ENCODE results near the gene OR4S2. TPM values are rescaled to one million over a fixed set of nuclear protein-coding genes. Genes with fewer than 3 reads are reported as not detected.

The OR4S2 gene
- total RNA-seq, 1 donor from 2014 or later = not detected

DNA sequence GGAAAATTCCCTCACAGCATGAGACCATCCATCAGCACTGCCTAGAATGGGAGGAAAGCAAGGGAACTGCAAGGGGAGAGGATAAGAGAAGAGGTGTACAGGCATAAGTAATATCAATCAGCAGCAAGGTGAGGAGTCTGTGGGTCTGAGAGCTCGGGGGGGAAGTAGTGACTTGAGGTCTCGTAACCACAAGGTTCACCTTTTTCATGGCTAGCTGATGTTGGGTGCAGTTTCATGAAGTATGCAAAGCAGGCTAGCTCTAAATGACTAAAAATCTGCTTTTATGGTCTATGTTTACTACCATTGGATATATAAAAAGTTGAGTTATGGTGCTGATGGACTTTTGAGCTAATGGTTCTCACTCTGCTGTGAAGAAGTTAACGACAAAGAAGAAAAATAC, 49.7 kb downstream of the OR4S2 start:
- no peaks in the 10 kb centered on the region for H3K36me3 ChIP-seq
- intact Hi-C loops (cut with DNase I) = no loop called here
- H3K4me1 ChIP-seq = no peaks in the 10 kb centered on the region
- no peak for DNase-seq
- no peak overlapping the region for H3K4me3 ChIP-seq
- no peaks in the 10 kb centered on the region for H3K27me3 ChIP-seq
- ATAC-seq = no peak
- H3K9me3 ChIP-seq = no peaks in the 10 kb centered on the region
- H3K27ac ChIP-seq = no peak overlapping the region
- TF ChIP-seq, protein P1, sequence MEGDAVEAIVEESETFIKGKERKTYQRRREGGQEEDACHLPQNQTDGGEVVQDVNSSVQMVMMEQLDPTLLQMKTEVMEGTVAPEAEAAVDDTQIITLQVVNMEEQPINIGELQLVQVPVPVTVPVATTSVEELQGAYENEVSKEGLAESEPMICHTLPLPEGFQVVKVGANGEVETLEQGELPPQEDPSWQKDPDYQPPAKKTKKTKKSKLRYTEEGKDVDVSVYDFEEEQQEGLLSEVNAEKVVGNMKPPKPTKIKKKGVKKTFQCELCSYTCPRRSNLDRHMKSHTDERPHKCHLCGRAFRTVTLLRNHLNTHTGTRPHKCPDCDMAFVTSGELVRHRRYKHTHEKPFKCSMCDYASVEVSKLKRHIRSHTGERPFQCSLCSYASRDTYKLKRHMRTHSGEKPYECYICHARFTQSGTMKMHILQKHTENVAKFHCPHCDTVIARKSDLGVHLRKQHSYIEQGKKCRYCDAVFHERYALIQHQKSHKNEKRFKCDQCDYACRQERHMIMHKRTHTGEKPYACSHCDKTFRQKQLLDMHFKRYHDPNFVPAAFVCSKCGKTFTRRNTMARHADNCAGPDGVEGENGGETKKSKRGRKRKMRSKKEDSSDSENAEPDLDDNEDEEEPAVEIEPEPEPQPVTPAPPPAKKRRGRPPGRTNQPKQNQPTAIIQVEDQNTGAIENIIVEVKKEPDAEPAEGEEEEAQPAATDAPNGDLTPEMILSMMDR (IDR thresholded peaks at IDR 0.05) = no peak

DNA sequence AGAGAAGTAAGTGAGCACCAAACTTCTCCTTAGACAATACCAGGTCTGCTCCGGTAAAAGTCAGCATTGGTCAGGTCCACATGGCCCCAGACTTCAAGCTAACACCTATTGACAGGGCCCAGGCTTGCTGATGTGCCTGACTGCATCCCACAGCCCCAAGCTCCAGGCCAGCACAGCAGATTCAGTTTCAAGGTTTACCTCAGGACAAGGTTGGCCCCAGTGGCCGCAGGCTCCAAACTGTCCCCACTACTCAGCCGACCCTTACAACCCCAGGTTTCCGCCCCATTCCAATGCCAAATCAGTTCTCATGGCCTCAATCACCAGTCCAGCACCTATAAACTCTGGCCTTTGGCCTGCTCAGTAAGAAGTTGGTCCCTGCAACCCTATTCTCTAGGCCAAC, 53.3 kb downstream of the OR4S2 start:
- Histone ChIP-seq H3K36me3 (no peaks in the 10 kb centered on the region), H3K4me1 (no peaks in the 10 kb centered on the region), H3K27me3 (no peaks in the 10 kb centered on the region), H3K27ac (no peak overlapping the region), H3K4me3 (no peak overlapping the region), H3K9me3 (no peaks in the 10 kb centered on the region)
- ATAC-seq = no peak
- DNase-seq = no peak
- intact Hi-C loops (cut with DNase I) = no loop called here
- TF ChIP-seq, protein P1 (IDR thresholded peaks at IDR 0.05) = no peak

Other genes starting within 250 kb of the OR4S2 start
- not detected for gene OR4C15, start 93.9 kb upstream of the OR4S2 start, total RNA-seq
- gene OR4C16, start 76.2 kb upstream of the OR4S2 start, total RNA-seq = not detected
- not detected for gene OR4C11, start 40.7 kb upstream of the OR4S2 start, total RNA-seq
- not detected for gene OR4P4, start 13.2 kb upstream of the OR4S2 start, total RNA-seq
- not detected for gene OR4C6, start 13.9 kb downstream of the OR4S2 start, total RNA-seq
- not detected for gene OR5D13, start 125.1 kb downstream of the OR4S2 start, total RNA-seq
- gene OR5D14, start 147.2 kb downstream of the OR4S2 start, total RNA-seq = not detected
- gene OR5L1, start 163.0 kb downstream of the OR4S2 start, total RNA-seq = not detected
- gene OR5D18, start 171.3 kb downstream of the OR4S2 start, total RNA-seq = not detected
- not detected for gene OR5L2, start 178.9 kb downstream of the OR4S2 start, total RNA-seq
- not detected for gene OR5D16, start 190.4 kb downstream of the OR4S2 start, total RNA-seq
- gene TRIM51, start 235.0 kb downstream of the OR4S2 start, total RNA-seq = not detected